ENCODE results near the gene WRAP53. TPM values are rescaled to one million over a fixed set of nuclear protein-coding genes. Genes with fewer than 3 reads are reported as not detected.

WRAP53 gene
- total and polyA plus RNA-seq, 2 of the 13 experiments (the other 11 are each of a cell fraction or from before 2014, with no cell fraction given): 7.0 to 19.5 TPM

- TF ChIP-seq ZNF407 (CRISPR knock-in tag; IDR thresholded peaks at IDR 0.05; ENCODE audit: not compliant biosample characterization) (peak; percentile 62), KAT8 (CRISPR knock-in tag; IDR thresholded peaks at IDR 0.05) (peak; percentile 65; the same call in 1 of the 2 replicates), EED (CRISPR knock-in tag; IDR thresholded peaks at IDR 0.05) (no peak), ATF3 (CRISPR knock-in tag; IDR thresholded peaks at IDR 0.05) (no peak), MYPOP (CRISPR knock-in tag; IDR thresholded peaks at IDR 0.05) (0 out of 2 replicates have a peak, but pooled peaks have one; percentile 45), GABPB1 (CRISPR knock-in tag; IDR thresholded peaks at IDR 0.05) (peak; percentile 68; the same call in 1 of the 2 replicates), ZNF788 (CRISPR knock-in tag; IDR thresholded peaks at IDR 0.05; ENCODE audit: borderline replicate concordance) (peak; percentile 57; the same call in 1 of the 2 replicates), YY1 (IDR thresholded peaks at IDR 0.05; ENCODE audit: insufficient read depth, insufficient replicate concordance, low read depth, low read length) (peak; percentile 67), CC2D1A (CRISPR knock-in tag; IDR thresholded peaks at IDR 0.05) (no peak), ZNF710 (CRISPR knock-in tag; IDR thresholded peaks at IDR 0.05; ENCODE audit: borderline replicate concordance) (no peak; the same call in 1 of the 2 replicates), ZNF704 (CRISPR knock-in tag; IDR thresholded peaks at IDR 0.05; ENCODE audit: borderline replicate concordance) (0 out of 2 replicates have a peak, but pooled peaks have one; percentile 17), ZNF143 (CRISPR knock-in tag; IDR thresholded peaks at IDR 0.05) (peak; percentile 48; the same call in 1 of the 2 replicates)
Observed at GRCh38 chr17:7716901-7717755, 28.9 kb downstream of the WRAP53 start, which contains the start of gene DNAH2 (continued).
